HepG2 (cell line): ENCODE results near the gene RRBP1. TPM values are rescaled to one million over a fixed set of nuclear protein-coding genes. Genes with fewer than 3 reads are reported as not detected.

Source experiments
- BORCS8-MEF2B ChIP-seq: sonication (generic); formaldehyde crosslinking; IDR thresholded peaks from 2 replicates; pipeline ENCODE4 v1.8.0; 2022; ENCODE audit warnings: mild to moderate bottlenecking, missing genetic modification reagents
- ELF4 ChIP-seq: sonication (generic); formaldehyde crosslinking; IDR thresholded peaks from 2 replicates; pipeline ENCODE4 v1.5.0; 2020; ENCODE audit warnings: missing genetic modification reagents, mild to moderate bottlenecking, moderate library complexity, borderline replicate concordance
- HNRNPLL ChIP-seq: fragments of 200-400 bp; formaldehyde crosslinking; IDR thresholded peaks from 2 replicates; pipeline ENCODE4 v1.6.1; 2017; ENCODE audit warnings: mild to moderate bottlenecking, low read depth, low read length; ENCODE audit not compliant: poor library complexity, severe bottlenecking
- KDM5B ChIP-seq: sonication (generic); formaldehyde crosslinking; IDR thresholded peaks from 2 replicates; pipeline ENCODE4 v1.4.0; 2020; ENCODE audit warnings: missing genetic modification reagents, mild to moderate bottlenecking, borderline replicate concordance
- MBD4 ChIP-seq: IDR thresholded peaks from 2 replicates; pipeline ENCODE4 v1.6.1; 2012; ENCODE audit warnings: low read length, inconsistent platforms, borderline replicate concordance
- MIER3 ChIP-seq: IDR thresholded peaks from 2 replicates; pipeline ENCODE4 v1.6.1; 2016; ENCODE audit warnings: missing compliant biosample characterization, borderline replicate concordance
- MTF1 ChIP-seq: sonication (generic); formaldehyde crosslinking; IDR thresholded peaks from 2 replicates; pipeline ENCODE4 v1.5.0; 2020; ENCODE audit warnings: missing genetic modification reagents
- SKI ChIP-seq: fragments of 450-650 bp; IDR thresholded peaks from one replicate; pipeline ENCODE4 v1.6.1; 2018; ENCODE audit warnings: mild to moderate bottlenecking; ENCODE audit not compliant: partially characterized antibody
- TBP ChIP-seq: sonication (generic); formaldehyde crosslinking; IDR thresholded peaks from 2 replicates; pipeline ENCODE4 v1.5.0; 2020; ENCODE audit warnings: missing genetic modification reagents
- ZNF101 ChIP-seq: sonication (generic); formaldehyde crosslinking; IDR thresholded peaks from 2 replicates; pipeline ENCODE4 v1.4.0; 2020; ENCODE audit warnings: mild to moderate bottlenecking, low read depth, missing genetic modification reagents, borderline replicate concordance
- ZNF263 ChIP-seq: sonication (generic); formaldehyde crosslinking; IDR thresholded peaks from 2 replicates; pipeline ENCODE4 v1.4.0; 2020; ENCODE audit warnings: missing genetic modification reagents
- ZNF329 ChIP-seq: sonication (generic); formaldehyde crosslinking; IDR thresholded peaks from 2 replicates; pipeline ENCODE4 v1.9.0; 2021; ENCODE audit warnings: low read depth, mild to moderate bottlenecking, missing genetic modification reagents
- ZNF441 ChIP-seq: sonication (generic); formaldehyde crosslinking; IDR thresholded peaks from 2 replicates; pipeline ENCODE4 v1.7.0; 2021; ENCODE audit warnings: missing genetic modification reagents, borderline replicate concordance
- ZNF496 ChIP-seq: sonication (generic); formaldehyde crosslinking; IDR thresholded peaks from 2 replicates; pipeline ENCODE4 v1.8.1; 2023; ENCODE audit warnings: mild to moderate bottlenecking, moderate library complexity, missing genetic modification reagents; ENCODE audit not compliant: insufficient replicate concordance
- ZNF678 ChIP-seq: sonication (generic); formaldehyde crosslinking; IDR thresholded peaks from 2 replicates; pipeline ENCODE4 v1.4.0; 2020; ENCODE audit warnings: mild to moderate bottlenecking, missing genetic modification reagents
- ZNF737 ChIP-seq: sonication (generic); formaldehyde crosslinking; IDR thresholded peaks from 2 replicates; pipeline ENCODE4 v1.5.0; 2020; ENCODE audit warnings: missing genetic modification reagents, mild to moderate bottlenecking, borderline replicate concordance
- ZZZ3 ChIP-seq: sonication (generic); formaldehyde crosslinking; IDR thresholded peaks from 2 replicates; pipeline ENCODE4 v1.4.0; 2020; ENCODE audit warnings: missing genetic modification reagents, mild to moderate bottlenecking, borderline replicate concordance
- polyA plus RNA-seq, 8 experiments: library from polyadenylated mRNA; depleted of rRNA in 3 of 8; stranded (reverse) in 7 of 8; unstranded in 1 of 8; fragments of >200 nt; fragmentation: Illumina TruSeq in 4 of 8; extraction: Trizol in 4 of 8; gene quantifications; 2 replicates each; pipeline versions ENCODE4 v1.2.1 to v1.2.3, GENCODE V29; 2011 to 2016; ENCODE audit warnings: low read depth in 4 of 8, missing spikeins in 1 of 8, mixed read lengths in 1 of 8; ENCODE audit not compliant: insufficient read depth in 1 of 8
- total RNA-seq, 5 experiments: library from RNA; depleted of rRNA; stranded (reverse); fragments of >200 nt; fragmentation: Illumina TruSeq; extraction: Trizol; gene quantifications; 2 replicates each; pipeline ENCODE4 v1.2.3, GENCODE V29; 2016; ENCODE audit warnings: low read depth in 1 of 5
- TF ChIP-seq, protein P1 (sequence below): sonication (generic); formaldehyde crosslinking; IDR thresholded peaks from 2 replicates; pipeline ENCODE4 v1.4.0; 2020; ENCODE audit warnings: missing genetic modification reagents
- TF ChIP-seq, protein P2 (sequence below): sonication (generic); formaldehyde crosslinking; IDR thresholded peaks from 2 replicates; pipeline ENCODE4 v1.4.0; 2020; ENCODE audit warnings: mild to moderate bottlenecking, missing genetic modification reagents

RRBP1 gene
- total and polyA plus RNA-seq, 2 of the 13 experiments (the other 11 are each of a cell fraction or from before 2014, with no cell fraction given), result 150 to 222 TPM

DNA sequence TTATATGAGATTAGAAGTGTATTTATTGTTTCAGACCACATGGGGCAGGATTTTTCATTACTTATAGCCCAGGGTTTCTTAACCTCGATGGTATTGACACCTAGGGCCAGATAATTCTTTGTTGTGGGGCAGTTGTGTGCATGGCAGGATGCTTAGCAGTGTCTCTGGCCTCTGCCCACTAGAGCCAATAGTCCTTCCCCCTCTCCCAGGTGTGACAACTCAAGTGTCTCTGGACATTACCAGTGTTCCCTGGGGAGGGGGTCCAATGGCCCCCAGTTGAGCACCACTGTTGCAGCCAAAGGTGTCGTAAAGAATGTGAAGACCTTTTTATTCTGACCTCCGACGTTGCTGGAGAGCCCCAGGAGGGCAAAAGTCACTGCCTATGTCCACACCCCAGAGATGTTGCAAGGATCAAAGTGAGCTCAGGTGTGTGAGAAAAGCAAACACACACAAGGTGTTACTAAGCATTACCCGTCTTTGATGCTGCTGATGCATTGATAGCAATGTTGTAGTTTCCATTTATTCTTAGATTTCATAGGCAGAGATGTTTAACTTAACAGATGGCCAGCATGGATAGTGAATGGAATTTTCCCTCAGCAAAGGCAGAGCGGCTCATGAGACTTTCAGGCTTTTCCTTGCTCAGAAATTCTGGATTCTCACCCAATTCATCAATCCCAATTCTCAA lies 39.9 kb upstream of the RRBP1 start (continued):
- TF ChIP-seq, protein P1, sequence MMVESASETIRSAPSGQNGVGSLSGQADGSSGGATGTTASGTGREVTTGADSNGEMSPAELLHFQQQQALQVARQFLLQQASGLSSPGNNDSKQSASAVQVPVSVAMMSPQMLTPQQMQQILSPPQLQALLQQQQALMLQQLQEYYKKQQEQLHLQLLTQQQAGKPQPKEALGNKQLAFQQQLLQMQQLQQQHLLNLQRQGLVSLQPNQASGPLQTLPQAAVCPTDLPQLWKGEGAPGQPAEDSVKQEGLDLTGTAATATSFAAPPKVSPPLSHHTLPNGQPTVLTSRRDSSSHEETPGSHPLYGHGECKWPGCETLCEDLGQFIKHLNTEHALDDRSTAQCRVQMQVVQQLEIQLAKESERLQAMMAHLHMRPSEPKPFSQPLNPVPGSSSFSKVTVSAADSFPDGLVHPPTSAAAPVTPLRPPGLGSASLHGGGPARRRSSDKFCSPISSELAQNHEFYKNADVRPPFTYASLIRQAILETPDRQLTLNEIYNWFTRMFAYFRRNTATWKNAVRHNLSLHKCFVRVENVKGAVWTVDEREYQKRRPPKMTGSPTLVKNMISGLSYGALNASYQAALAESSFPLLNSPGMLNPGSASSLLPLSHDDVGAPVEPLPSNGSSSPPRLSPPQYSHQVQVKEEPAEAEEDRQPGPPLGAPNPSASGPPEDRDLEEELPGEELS, result peak; percentile 100
- TF ChIP-seq ELF4 (CRISPR knock-in tag) (no peak; the same call in 1 of the 2 replicates), MIER3 (CRISPR knock-in tag) (peak; percentile 99), ZNF329 (CRISPR knock-in tag) (no peak), ZNF441 (CRISPR knock-in tag) (0 out of 2 replicates have a peak, but pooled peaks have one; percentile 66), MBD4 (peak; percentile 97), KDM5B (CRISPR knock-in tag) (peak; percentile 76; the same call in 1 of the 2 replicates), ZNF101 (CRISPR knock-in tag) (0 out of 2 replicates have a peak, but pooled peaks have one; percentile 72), ZZZ3 (CRISPR knock-in tag) (peak; percentile 16; the same call in 1 of the 2 replicates), BORCS8-MEF2B (CRISPR knock-in tag) (0 out of 2 replicates have a peak, but pooled peaks have one; percentile 69), ZNF263 (CRISPR knock-in tag) (peak; percentile 76), ZNF678 (CRISPR knock-in tag) (no peak), SKI (peak; percentile 95), MTF1 (CRISPR knock-in tag) (peak; percentile 53; the same call in 1 of the 2 replicates), ZNF496 (no peak), TBP (CRISPR knock-in tag) (peak; percentile 83; the same call in 1 of the 2 replicates), ZNF737 (CRISPR knock-in tag) (no peak), HNRNPLL (no peak)
- TF ChIP-seq, protein P2, sequence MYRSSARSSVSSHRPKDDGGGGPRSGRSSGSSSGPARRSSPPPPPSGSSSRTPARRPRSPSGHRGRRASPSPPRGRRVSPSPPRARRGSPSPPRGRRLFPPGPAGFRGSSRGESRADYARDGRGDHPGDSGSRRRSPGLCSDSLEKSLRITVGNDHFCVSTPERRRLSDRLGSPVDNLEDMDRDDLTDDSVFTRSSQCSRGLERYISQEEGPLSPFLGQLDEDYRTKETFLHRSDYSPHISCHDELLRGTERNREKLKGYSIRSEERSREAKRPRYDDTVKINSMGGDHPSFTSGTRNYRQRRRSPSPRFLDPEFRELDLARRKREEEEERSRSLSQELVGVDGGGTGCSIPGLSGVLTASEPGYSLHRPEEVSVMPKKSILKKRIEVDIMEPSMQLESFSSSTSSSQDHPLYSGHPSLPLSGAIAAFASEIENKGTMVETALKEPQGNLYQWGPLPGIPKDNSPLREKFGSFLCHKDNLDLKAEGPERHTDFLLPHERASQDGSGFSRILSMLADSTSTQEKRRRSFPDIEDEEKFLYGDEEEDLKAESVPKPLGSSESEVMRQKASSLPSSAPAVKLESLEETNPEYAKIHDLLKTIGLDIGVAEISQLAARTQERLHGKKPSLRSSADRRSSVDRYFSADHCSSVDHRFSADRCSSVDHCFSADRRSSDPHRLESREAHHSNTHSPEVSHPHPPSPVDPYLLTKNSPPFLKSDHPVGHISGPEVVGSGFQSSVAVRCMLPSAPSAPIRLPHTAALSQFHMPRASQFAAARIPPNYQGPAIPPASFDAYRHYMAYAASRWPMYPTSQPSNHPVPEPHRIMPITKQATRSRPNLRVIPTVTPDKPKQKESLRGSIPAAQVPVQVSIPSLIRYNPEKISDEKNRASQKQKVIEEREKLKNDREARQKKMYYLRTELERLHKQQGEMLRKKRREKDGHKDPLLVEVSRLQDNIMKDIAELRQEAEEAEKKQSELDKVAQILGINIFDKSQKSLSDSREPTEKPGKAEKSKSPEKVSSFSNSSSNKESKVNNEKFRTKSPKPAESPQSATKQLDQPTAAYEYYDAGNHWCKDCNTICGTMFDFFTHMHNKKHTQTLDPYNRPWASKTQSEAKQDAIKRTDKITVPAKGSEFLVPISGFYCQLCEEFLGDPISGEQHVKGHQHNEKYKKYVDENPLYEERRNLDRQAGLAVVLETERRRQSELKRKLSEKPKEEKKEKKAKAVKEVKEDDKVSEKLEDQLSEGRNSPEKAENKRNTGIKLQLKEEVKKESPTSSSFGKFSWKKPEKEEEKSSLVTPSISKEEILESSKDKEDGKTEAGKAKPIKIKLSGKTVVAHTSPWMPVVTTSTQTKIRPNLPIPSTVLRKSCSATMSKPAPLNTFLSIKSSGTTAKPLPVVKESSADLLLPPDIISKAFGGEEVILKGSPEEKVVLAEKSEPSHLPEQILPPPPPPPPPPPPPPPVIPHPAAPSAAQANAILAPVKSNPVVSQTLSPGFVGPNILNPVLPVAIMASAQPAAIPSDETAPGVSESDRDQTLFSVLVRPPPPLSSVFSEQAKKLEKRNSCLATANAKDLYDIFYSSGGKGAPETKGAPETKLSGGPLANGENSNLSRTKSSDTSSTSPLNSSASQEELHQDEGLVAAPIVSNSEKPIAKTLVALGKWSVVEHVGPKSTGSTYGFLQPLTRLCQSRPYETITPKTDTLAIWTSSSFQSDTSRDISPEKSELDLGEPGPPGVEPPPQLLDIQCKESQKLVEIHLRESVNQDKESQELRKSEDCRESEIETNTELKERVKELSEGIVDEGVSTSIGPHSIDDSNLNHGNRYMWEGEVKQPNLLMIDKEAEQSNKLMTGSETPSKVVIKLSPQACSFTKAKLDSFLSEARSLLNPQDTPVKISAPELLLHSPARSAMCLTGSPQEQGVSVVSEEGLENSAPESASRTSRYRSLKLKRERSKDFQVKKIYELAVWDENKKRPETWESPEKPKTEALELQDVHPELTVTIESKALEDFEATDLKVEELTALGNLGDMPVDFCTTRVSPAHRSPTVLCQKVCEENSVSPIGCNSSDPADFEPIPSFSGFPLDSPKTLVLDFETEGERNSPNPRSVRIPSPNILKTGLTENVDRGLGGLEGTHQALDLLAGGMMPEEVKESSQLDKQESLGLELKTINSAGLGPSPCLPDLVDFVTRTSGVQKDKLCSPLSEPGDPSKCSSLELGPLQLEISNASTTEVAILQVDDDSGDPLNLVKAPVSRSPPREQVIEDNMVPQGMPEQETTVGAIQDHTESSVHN (CRISPR knock-in tag), result no peak
